Mesothelial cell of epicardium (in vitro differentiated cells): ENCODE results near the gene KDM8. TPM values are rescaled to one million over a fixed set of nuclear protein-coding genes. Genes with fewer than 3 reads are reported as not detected.

Experiments
- DNase-seq, 2 experiments: peaks; one replicate each; pipeline ENCODE4 v3.0.0; 2021; ENCODE audit warnings: low spot score in 2 of 2; ENCODE audit not compliant: unreplicated experiment in 2 of 2
- H3K27ac Mint-ChIP-seq: 2 replicates; pipeline ENCODE4 v1.8.0; 2021; ENCODE audit warnings: mixed read lengths
- H3K27me3 Mint-ChIP-seq: 2 replicates; pipeline ENCODE4 v1.8.0; 2021; ENCODE audit warnings: low read depth, mixed read lengths
- H3K36me3 Mint-ChIP-seq: 2 replicates; pipeline ENCODE4 v1.8.0; 2021; ENCODE audit warnings: mixed read lengths
- H3K4me1 Mint-ChIP-seq: 2 replicates; pipeline ENCODE4 v1.8.0; 2021; ENCODE audit warnings: mixed read lengths
- H3K4me3 Mint-ChIP-seq: 2 replicates; pipeline ENCODE4 v1.8.0; 2021; ENCODE audit warnings: mild to moderate bottlenecking, moderate library complexity, mixed read lengths
- H3K9me3 Mint-ChIP-seq: 2 replicates; pipeline ENCODE4 v1.8.0; 2021; ENCODE audit warnings: mixed read lengths
- CTCF ChIP-seq: fragments of 200-600 bp; sonication (generic); IDR thresholded peaks from one replicate; pipeline ENCODE4 v1.5.0; 2021; ENCODE audit warnings: antibody characterized with exemption; ENCODE audit not compliant: unreplicated experiment
- total RNA-seq: library from RNA; stranded (reverse); gene quantifications from 3 replicates; pipeline ENCODE4 v1.2.1, GENCODE V29; 2021

Gene KDM8
- total RNA-seq, 1 donor from 2014 or later, result 11.8 TPM

- no peak for DNase-seq
- Mint-ChIP-seq H3K27me3 (no peaks in the 10 kb centered on the region), H3K27ac (no peak overlapping the region), H3K4me1 (no peaks in the 10 kb centered on the region), H3K4me3 (no peak overlapping the region), H3K9me3 (no peaks in the 10 kb centered on the region), H3K36me3 (peaks cover 7% of the 10 kb centered on the region)
- TF ChIP-seq CTCF, result no peak
These were observed 7.7 kb downstream of the KDM8 start for GRCh38 chr16:27211026-27211425.

GRCh38 chr16:27214084-27214961 lies 11.0 kb downstream of the KDM8 start:
- H3K27me3 Mint-ChIP-seq, result no peaks in the 10 kb centered on the region
- no peak for DNase-seq
- H3K4me1 Mint-ChIP-seq, result no peaks in the 10 kb centered on the region
- H3K4me3 Mint-ChIP-seq, result no peak overlapping the region
- TF ChIP-seq CTCF, result no peak
- H3K36me3 Mint-ChIP-seq, result peaks cover 9% of the 10 kb centered on the region
- no peaks in the 10 kb centered on the region for H3K9me3 Mint-ChIP-seq
- no peak overlapping the region for H3K27ac Mint-ChIP-seq

GRCh38 chr16:27215660-27216059 lies 12.3 kb downstream of the KDM8 start:
- no peak overlapping the region for H3K27ac Mint-ChIP-seq
- no peak for TF ChIP-seq CTCF
- no peak for DNase-seq
- H3K4me3 Mint-ChIP-seq, result no peak overlapping the region
- H3K36me3 Mint-ChIP-seq, result peaks cover 9% of the 10 kb centered on the region
- no peaks in the 10 kb centered on the region for H3K4me1 Mint-ChIP-seq
- H3K27me3 Mint-ChIP-seq, result no peaks in the 10 kb centered on the region
- no peaks in the 10 kb centered on the region for H3K9me3 Mint-ChIP-seq

GRCh38 chr16:27216297-27216885 lies 13.1 kb downstream of the KDM8 start:
- H3K36me3 Mint-ChIP-seq, result peaks cover 9% of the 10 kb centered on the region
- no peak overlapping the region for H3K27ac Mint-ChIP-seq
- H3K27me3 Mint-ChIP-seq, result no peaks in the 10 kb centered on the region
- TF ChIP-seq CTCF, result no peak
- H3K4me3 Mint-ChIP-seq, result no peak overlapping the region
- H3K4me1 Mint-ChIP-seq, result no peaks in the 10 kb centered on the region
- no peak for DNase-seq
- H3K9me3 Mint-ChIP-seq, result no peaks in the 10 kb centered on the region

GRCh38 chr16:27217256-27217655 lies 13.9 kb downstream of the KDM8 start:
- DNase-seq, result no peak
- no peak overlapping the region for H3K27ac Mint-ChIP-seq
- H3K9me3 Mint-ChIP-seq, result no peaks in the 10 kb centered on the region
- no peak overlapping the region for H3K4me3 Mint-ChIP-seq
- H3K36me3 Mint-ChIP-seq, result peaks cover 9% of the 10 kb centered on the region
- no peak for TF ChIP-seq CTCF
- H3K4me1 Mint-ChIP-seq, result no peaks in the 10 kb centered on the region
- H3K27me3 Mint-ChIP-seq, result no peaks in the 10 kb centered on the region
